T-helper 22 cell (primary cell): ENCODE results near the gene A2M.

Experiments
- DNase-seq: peaks from one replicate; pipeline ENCODE4 v3.0.0-alpha.2; 2020; ENCODE audit warnings: low read depth

Gene A2M

DNA sequence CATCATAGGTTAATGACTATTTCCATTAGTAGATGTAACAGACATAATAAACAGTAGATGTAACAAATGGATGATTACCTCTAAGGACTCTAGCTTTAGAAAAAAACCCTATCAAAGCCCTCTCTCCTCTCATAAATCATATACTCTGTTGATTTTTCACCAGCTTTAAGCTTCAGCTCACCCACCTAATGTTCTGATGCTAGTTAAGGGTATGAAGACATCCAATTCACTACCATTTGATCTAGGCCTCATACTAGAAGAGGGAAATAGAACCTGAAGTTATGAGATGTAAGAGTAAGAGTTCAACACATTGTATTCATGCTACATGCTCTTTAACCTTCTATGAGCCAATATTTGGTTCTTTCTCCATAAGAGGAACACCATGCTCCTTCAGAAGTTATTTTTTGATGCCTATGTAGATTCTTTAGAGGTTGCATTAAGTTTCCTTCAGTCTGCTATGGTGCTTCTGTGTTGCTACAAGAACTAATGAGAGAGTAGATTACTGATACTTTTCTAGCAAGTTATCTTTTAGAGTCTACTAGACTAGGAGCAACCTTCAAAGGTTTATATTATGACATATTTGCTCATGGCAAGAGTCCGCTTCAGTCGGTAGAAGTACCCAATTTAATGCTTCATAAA, 16.0 kb downstream of the A2M start:
- no peak for DNase-seq

DNA sequence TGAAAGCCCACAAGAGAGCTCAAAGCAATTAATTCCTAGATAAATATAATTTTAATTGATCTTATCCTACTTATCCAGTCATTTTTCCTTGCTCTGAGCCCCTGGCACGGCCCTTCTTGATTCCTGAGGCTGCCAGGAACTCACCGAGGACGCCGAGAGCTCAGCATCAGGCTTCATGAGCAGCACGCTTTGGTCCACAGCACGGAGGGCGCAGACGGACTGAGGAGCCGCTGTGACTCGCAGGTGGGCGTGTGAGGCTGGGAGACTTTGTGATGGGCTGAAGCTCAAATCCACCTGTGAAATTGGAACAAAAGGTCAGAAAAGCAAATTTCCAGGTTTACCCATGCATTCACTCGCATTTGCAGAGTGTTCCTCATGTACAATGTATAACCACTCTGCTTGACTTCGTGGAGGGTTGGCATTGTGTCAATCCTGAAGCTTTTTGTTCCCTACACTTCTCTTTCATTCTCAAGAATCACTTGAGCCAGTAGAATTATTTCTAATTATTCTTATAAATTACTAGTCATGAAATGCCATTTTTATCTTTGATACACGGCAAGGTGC, 17.2 kb downstream of the A2M start:
- no peak for DNase-seq

DNA sequence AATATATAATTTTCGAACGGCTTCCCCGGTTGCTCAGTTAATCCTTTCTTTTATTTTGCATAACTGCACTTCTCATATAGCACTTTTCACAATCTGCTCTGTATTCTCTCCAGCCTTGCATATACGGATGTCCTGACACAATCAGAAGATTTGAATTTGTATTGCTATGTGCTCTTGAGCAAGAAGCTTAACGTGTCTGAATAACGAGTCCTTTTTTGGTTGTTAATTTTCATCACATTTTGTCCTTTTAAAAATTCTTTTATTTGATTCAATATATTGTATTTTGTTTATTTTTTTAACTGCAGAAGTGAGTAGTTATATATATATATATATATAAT, 17.6 kb downstream of the A2M start:
- no peak for DNase-seq

DNA sequence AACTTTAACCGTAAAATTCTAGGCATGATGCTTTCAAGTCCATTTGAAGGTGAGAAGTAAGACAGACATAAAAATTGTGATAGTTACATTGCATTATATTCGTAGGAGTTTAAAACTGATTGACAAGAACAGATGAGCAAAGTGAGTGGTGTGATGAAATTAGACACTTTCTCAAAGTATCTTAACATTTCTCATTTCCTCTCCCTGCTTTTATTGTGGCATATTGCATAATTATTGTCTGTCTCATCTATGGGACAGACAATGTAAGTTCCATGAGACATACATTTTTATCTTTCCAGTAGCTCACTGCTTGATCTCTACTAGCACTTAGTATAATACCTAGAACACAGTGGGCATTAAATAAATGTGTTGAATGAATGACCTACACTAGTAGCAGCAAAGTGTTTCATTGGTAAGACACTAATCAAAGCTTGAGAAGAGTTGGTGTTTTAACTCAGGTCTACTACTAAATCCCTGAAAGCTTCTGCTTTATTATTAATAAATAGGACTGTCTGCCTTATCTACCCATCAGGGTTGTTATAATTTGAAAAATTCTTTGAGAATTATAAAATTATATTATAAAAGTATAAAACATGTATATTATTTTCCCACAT, 19.0 kb downstream of the A2M start:
- DNase-seq, result no peak

DNA sequence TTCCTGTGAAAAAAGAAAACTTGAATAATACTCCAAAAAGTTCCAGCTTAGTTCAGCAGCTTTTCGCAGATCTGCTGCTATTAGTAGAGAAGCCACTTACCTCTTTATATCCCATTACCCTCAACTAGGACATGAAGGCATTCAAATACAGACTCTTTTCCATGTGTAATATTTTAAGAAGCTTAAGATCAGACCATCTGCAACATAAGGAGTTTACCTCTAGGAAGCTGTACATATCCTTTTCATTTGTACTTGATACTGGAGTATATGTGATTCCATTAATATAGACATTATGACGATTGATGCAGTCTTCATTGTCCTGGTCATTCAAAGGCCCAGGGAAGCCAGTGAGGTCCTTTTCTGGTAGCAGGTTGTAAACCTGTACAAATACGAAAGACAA, 20.4 kb downstream of the A2M start:
- no peak for DNase-seq

DNA sequence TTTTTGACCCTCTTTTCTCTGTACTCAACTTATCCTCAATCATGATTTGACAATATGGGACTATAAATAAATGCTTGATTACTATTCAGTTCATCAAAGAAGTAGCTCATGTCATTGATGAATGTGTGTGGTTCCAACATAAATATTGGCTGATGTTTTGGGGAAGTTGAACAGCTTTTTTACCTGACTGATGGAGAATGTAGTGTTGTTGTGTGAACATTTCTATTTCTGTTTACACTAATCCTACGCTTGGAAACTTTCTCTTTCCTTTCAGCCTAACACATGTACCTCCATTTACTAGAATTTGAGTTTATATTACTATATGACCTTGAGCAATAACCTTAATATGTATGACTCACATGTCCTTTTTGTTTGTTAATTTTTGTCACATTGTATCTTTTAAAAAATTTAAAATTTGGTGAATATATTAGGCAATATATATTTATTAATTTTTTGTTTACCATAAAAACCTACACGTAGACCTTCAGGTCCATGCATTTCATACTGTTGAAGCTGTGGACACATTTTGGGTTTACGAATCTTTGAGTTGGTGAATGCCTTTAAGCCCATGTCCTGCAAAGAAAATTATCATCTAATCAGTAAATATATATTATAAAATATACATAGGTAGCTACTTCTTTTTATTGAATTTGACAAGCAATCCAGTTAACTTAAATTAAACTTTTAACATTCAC, 21.1 kb downstream of the A2M start:
- no peak for DNase-seq

DNA sequence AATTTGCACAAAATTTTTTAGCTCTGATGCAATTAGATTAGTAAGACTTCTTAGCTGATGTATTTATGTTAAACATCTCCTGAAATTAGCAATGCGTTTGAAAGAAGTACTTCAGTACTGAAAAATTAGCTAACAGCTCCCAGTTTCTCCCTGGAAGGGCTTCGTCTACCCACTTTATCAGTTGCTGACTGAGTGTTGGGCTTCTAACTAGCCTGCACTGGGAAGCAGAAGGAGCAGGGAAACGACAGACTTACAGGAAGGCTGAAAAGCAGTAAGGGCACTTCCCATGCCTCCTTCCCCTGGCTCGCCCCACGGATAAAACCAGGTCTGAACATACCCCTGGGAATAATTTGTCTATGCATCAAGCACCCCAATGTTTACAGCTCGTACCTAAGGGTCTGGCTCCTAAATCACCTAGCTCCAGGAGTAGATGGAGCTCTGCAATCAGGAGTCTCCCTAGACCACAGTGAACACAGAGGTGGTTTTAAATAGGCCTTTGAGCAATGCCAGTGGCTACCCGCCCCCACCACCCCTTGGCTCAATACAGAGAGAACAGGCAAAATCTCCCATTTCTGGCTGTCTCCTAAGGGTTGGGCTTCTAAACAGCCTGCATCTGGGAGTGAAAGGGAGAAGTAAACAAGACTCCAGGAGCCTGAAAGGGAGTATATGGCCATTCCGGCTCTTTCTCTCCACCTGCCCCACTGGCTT, 23.7 kb downstream of the A2M start:
- no peak for DNase-seq

DNA sequence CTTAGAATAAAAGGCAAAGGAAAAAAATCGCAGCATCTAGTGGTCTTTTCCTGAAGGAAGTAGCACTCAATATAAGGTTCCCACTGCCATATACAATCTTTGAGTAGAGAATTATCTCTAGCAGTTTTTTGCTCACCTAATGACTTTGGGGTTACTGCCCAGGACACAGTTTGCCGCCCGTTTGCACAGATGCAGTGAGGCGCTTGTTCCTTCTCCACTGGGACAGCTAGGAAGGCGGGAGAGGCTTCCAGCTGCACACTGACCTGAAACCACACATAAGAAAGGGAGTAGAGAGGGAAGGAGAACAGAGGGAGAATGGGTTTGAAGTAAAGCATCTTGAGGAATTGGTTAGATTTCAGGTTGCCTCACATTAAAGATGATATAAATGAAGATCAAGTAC, 25.5 kb downstream of the A2M start:
- no peak for DNase-seq

DNA sequence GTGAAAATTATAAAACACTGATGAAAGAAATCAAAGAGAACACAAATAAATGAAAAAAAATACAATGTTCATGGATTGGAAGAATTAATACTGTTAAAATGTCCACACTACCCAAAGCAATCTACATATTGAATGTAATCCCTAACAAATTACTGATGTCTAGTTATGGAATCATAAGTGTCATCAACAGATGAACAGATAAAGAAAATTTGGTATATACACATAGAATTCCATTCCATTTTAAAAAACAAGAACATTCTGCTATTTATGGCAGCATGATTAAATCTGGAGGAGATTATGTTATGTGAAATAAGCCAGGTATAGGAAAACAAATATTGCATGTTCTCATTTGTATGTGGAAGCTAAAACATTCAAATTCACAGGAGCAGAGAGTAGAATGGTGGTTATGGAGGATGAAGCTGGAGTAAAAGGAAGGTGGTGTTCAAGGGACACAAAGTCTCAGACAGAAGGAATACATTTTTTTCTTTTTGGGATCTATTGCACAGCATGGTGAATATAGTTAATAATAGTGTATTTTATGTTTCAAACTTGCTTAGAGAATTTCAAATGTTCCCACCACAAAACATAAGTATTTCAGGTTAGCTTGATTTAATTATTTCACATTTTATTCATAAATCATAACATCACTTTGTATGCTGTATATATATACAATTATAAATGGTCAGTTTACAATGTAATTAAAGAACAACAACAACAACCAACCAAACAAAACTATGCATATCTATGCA, 28.5 kb downstream of the A2M start:
- no peak for DNase-seq

DNA sequence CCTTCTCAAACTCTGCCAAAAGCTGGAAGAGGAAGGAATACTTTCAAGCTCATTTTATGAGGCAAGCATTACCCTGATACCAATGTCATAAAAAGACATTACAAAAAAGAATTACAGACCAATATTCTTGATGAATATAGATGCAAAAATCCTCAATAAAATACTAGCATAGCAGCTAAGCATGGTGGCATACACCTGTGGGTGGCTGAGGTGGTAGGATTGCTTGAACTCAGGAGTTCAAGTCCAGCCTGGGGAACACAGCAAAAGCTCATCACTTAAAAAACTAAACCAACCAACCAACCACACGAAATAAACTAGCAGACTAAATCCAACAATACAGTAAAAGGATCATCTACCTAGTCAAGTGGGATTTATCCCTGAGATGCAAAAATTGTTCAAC, 29.6 kb downstream of the A2M start:
- DNase-seq, result no peak

DNA sequence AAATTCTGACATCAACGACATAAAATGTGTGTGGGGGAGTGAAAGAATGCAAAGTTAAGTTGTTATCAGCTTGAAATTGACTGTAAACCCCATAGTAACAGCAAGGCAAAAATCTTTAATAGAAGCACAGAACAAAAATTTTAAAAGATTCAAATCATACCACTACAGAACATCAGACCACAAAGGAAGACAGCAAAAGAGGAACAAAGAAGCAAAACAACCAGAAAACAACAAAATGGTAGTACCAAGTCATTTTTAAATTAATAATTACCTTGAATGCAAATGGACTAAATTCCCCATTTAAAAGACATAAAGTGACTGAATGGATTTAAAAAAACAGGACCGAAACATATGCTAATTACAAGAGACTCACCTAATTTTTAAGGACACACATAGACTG, 31.3 kb downstream of the A2M start:
- no peak for DNase-seq

DNA sequence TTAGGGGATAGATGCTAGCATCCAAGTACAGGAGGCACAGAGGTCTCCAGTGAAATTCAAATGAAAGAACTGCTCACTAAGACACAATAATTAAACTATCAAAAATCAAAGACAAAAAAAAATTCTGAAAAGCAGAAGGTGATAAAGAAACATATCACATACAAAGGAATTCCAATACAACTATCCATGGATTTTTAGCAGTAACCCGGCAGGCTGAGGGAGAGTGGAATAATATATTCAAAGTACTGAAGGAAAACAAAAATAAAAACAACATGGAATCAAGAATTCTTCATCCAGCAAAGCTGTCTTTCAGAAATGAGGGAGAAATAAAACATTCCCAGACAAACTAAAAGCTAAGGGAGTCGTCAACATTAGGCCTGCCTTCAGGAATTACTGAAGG, 31.9 kb downstream of the A2M start:
- DNase-seq, result no peak

DNA sequence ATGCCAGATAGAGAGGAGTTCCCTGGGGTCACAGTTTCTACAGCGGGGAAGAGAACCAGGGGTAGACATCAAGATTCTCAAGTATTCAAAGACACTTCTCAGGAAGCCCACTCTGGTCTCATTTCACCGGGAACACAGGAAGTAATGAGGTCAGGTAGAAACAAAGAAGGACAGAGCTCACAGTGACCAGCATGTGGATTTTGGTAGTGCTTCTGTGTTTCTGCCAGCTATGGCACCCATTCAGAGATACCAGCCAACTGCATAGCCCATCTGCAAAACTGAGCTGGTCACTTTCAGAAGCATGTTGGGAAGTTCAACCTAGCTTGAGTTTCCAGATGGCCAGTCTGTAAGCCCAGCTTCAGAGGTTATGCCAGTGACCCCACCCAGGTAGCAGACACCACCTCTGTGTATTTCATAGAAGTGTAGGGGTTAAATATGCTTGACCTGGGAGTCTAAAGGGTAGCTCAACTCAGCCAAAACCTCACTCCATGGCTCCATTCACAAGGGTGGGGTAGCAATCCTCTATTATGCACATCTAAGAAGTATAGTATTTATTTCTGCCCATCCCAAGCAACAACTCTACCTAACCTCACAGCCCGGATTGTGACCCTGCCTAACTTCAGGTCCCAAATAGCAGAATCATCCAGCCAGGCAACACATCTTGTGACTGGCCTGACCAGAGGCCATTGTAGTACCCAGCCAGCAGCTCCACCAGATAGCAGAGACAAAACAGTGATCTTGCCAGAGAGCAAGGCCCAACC, 33.9 kb downstream of the A2M start:
- no peak for DNase-seq

DNA sequence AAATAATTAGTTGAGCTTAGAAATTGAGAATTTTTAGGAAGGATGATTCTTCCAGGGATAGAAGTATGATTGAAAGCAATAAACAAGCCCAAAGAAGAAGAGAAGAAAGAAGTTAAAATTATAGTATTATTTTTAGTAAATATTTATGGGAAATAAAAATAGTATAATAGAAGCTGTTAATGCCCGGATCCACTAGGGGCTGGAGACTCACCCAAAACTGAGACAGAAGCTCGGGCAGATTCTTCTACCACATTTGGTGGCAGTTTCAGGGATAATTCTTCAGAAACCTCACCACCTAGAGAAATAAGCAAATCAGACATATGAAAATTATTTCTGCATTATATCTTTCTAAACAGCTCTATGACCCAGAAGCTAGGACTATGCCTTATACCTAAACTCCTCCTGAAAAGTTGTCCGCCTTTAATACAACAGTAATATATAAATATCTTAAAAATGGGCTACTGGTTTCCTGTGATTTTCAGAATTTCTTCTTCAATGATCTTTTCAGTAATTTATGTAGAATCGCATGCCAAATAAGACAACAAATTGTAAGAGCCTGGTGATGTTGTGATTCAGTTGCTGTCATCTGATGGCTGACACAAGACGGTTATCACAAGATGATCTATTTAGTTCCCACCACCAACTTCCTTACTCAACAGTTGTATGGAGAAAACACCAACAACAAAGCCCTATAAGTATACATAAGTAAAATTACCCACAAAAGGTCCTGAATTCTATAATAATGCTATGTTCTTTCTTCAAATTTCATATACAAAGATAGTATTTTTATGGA, 35.6 kb downstream of the A2M start:
- DNase-seq, result no peak

DNA sequence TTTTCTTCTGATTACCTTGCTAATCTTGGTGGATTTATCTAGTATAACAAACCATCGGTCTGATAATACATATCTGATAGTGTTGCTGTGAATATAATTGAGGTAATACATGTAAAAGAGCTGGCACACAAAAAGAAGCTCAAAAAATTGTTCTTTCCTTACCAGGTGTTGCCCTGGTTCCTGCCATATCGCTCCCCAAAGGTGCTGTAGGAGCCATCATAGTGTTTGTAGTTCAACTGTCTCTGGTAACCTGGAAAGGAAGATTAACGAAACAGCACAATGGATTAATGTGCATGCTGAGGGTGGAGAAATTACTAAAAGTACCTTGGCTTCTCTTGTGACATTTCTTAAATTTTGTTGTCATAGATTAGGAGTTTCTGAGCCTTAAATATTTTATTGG, 36.6 kb downstream of the A2M start:
- DNase-seq, result no peak

DNA sequence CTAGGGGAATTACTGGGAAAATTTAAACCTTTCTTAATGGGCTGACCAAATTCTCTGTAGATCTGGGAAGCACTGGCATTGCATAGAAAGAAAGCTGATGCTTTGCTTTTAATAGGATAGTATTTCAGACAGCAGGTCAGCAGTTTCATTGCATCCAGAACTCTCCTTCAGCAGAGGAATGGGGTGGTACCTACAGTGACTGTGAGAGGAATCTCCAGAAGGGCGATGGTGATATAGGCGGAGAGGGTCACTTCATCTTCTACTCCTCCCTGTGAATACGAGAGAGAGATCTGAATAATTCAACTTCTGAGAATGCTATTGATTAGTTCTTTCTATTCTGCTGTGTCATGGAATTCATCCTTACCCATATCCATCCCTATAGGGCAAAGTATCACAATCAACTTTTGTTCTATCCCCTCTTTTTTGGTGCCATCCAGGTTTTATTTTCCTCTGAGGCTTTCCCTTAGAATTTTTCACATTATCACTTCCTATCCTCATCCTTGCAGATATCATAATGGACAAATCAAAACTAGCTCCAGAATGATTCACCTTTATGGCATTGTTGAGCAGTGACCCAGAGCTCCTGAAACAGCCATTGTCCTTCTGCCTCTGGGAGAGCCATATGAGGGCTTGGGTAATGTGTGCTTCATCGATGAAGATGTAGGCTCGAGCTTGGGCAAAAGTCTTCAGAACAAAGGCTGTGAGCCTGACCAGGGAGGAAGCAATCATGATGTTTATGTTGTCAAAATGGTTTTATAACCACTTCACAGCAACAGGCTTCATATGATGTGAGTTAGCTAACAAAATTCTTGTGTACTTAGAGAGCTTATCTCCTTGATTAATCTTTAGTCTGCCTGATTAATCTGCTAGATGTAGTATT, 38.3 kb downstream of the A2M start:
- no peak for DNase-seq

DNA sequence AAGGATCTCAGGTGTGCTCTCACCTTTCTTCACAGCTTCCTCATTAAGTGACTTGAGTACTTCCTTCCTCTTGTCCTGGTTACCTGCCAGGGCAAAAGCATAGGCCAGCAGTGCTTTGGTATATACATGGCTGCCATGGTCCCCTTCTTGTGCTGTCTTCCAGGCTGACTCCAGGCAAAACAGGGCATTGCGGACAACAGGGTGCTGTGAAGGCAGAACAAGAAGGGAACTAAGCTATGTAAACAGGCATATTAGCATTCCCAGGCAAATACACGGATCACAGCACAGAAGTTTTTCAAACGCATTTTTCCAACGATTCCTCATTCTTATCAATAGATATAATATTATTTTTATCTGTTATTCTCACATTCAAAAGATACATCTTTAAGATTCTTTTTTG, 39.0 kb downstream of the A2M start:
- DNase-seq, result no peak

DNA sequence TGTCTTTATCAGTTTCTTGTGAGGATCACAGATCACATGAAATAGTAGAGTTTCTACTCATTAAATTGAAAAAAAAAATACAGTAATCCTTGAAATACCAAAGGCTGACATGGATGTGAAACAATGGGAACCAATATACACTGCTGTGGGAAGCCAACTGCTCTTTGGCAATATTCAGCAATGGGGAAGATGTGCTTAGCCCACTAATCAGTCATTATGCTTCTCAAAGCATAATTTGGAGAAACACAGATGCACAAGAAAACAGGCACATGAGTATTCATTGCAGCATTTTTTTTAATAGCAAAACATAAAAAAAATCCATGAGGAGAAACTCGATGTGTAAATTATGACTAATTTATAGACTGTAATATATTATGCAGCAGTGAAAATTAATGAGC, 40.6 kb downstream of the A2M start:
- no peak for DNase-seq

DNA sequence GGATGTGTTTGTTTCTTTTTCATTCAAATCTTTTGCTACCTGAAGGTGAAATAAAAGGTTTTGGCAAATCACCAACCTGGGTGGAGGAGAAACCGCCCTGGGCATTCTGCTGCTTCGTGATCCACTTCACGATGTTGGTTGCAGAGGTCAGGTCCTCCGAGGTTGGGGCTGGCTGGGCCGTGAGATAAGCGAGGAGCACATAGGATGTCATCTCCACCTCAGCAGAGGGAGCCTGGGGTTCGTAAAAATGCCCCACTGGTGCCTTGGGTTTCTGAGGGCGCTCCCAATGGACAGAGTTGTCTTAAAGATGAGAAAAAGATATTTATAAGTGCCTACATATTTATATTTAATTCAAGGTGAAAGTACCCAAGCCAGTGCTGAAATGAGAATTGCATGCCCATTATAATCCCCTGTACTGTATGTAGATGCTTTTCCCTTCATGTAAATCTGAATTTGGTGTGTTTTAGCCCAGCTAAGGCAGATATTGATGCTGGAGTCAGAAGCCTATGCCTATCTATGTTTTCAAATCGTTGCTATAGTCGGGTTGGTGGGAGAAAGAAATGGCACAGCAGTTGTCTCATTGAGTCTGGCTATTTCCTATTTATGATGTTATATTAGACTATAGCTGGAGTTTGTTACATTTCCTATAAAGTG, 41.1 kb downstream of the A2M start:
- DNase-seq, result no peak
